CD14-positive monocyte (primary cell): ENCODE data around the gene MRPS23. TPM values are rescaled to one million over a fixed set of nuclear protein-coding genes. Genes with fewer than 3 reads are reported as not detected.

ENCODE experiments used
- DNase-seq, 3 donors: peaks; one replicate each; pipeline ENCODE4 v3.0.0-alpha.2; 2011 to 2022
- H2AFZ ChIP-seq: 2 replicates; pipeline ENCODE4 v1.6.0; 2012; ENCODE audit warnings: mild to moderate bottlenecking, low read depth, low read length, inconsistent platforms; ENCODE audit not compliant: insufficient read depth, poor library complexity, severe bottlenecking
- H3K27ac ChIP-seq, 2 donors: 1 replicate in 1 of 2; 2 replicates in 1 of 2; pipeline ENCODE4 v1.5.1; 2012 to 2013; ENCODE audit warnings: low read length in 2 of 2, control low read depth in 1 of 2, inconsistent platforms in 1 of 2, low read depth in 1 of 2, mild to moderate bottlenecking in 1 of 2
- H3K27me3 ChIP-seq, 2 donors: one replicate each; pipeline versions ENCODE4 v1.6.0 to v1.6.1; 2011 to 2013; ENCODE audit warnings: low read length in 2 of 2; ENCODE audit not compliant: control insufficient read depth in 2 of 2, insufficient read depth in 2 of 2
- H3K36me3 ChIP-seq, 2 donors: replicated peaks in 1 of 2; 1 replicate in 1 of 2; 2 replicates in 1 of 2; pipeline versions ENCODE4 v1.5.1 to v1.6.1; 2012 to 2013; ENCODE audit warnings: low read length in 2 of 2, control low read depth in 1 of 2, inconsistent platforms in 1 of 2, mild to moderate bottlenecking in 1 of 2; ENCODE audit not compliant: insufficient read depth in 2 of 2, control insufficient read depth in 1 of 2
- H3K4me1 ChIP-seq, 2 donors: 1 replicate in 1 of 2; 2 replicates in 1 of 2; pipeline versions ENCODE4 v1.5.1 to v1.6.1; 2012 to 2013; ENCODE audit warnings: low read length in 2 of 2, control low read depth in 1 of 2, inconsistent platforms in 1 of 2, mild to moderate bottlenecking in 1 of 2, moderate library complexity in 1 of 2; ENCODE audit not compliant: insufficient read depth in 2 of 2, control insufficient read depth in 1 of 2
- H3K4me2 ChIP-seq: replicated peaks from 2 replicates; pipeline ENCODE3; 2012; ENCODE audit warnings: low read length, moderate library complexity, mild to moderate bottlenecking; ENCODE audit not compliant: poor library complexity, severe bottlenecking; ENCODE audit errors: extremely low read depth
- H3K4me3 ChIP-seq, 3 experiments: fragments of 200-600 bp in 1 of 3; sonication (generic) in 1 of 3; replicated peaks in 1 of 3; 1 replicate in 2 of 3; 2 replicates in 1 of 3; pipeline ENCODE4 v1.5.1; 2011 to 2013; ENCODE audit warnings: low read length in 3 of 3, mild to moderate bottlenecking in 3 of 3, control low read depth in 2 of 3, low read depth in 2 of 3, inconsistent platforms in 1 of 3, moderate library complexity in 1 of 3
- H3K79me2 ChIP-seq: 2 replicates; pipeline ENCODE4 v1.6.0; 2012; ENCODE audit warnings: mild to moderate bottlenecking, control low read depth, inconsistent platforms, low read length, moderate library complexity; ENCODE audit not compliant: insufficient read depth
- H3K9ac ChIP-seq: 2 replicates; pipeline ENCODE4 v1.6.0; 2017; ENCODE audit warnings: low read length, mild to moderate bottlenecking; ENCODE audit not compliant: insufficient read depth, poor library complexity, severe bottlenecking
- H3K9me3 ChIP-seq, 2 donors: replicated peaks in 1 of 2; 1 replicate in 1 of 2; 2 replicates in 1 of 2; pipeline versions ENCODE4 v1.5.1 to v1.6.1; 2012 to 2013; ENCODE audit warnings: low read length in 2 of 2, control low read depth in 1 of 2; ENCODE audit not compliant: control insufficient read depth in 1 of 2, insufficient read depth in 1 of 2
- H4K20me1 ChIP-seq: 2 replicates; pipeline ENCODE4 v1.6.0; 2012; ENCODE audit warnings: mild to moderate bottlenecking, low read length, control low read depth, moderate library complexity; ENCODE audit not compliant: insufficient read depth
- H3K27ac Mint-ChIP-seq, 7 donors: one replicate each; pipeline ENCODE4 v1.8.0; 2020; ENCODE audit warnings: mild to moderate bottlenecking in 7 of 7, mixed read lengths in 7 of 7, moderate library complexity in 6 of 7, inconsistent platforms in 2 of 7
- H3K27me3 Mint-ChIP-seq, 3 donors: one replicate each; pipeline ENCODE4 v1.8.0; 2021 to 2022; ENCODE audit warnings: low read depth in 3 of 3, mild to moderate bottlenecking in 3 of 3, mixed read lengths in 3 of 3, moderate library complexity in 3 of 3, inconsistent platforms in 1 of 3
- H3K36me3 Mint-ChIP-seq, 2 donors: one replicate each; pipeline ENCODE4 v1.8.0; 2020; ENCODE audit warnings: mixed read lengths in 2 of 2, inconsistent platforms in 1 of 2, mild to moderate bottlenecking in 1 of 2
- H3K4me1 Mint-ChIP-seq: one replicate; pipeline ENCODE4 v1.8.0; 2020; ENCODE audit warnings: mild to moderate bottlenecking, mixed read lengths
- H3K4me3 Mint-ChIP-seq, 2 donors: one replicate each; pipeline ENCODE4 v1.8.0; 2020; ENCODE audit warnings: mild to moderate bottlenecking in 2 of 2, mixed read lengths in 2 of 2, moderate library complexity in 1 of 2
- H3K9me3 Mint-ChIP-seq, 7 donors: one replicate each; pipeline ENCODE4 v1.8.0; 2020 to 2022; ENCODE audit warnings: mixed read lengths in 7 of 7, mild to moderate bottlenecking in 6 of 7, moderate library complexity in 6 of 7, inconsistent platforms in 2 of 7
- CTCF ChIP-seq: fragments of 200-600 bp; IDR thresholded peaks from one replicate; pipeline ENCODE4 v1.8.0; 2022; ENCODE audit warnings: antibody characterized with exemption, mild to moderate bottlenecking
- WGBS: methylation state at CpG from one replicate; pipeline ENCODE4 v1.1.5; 2013; ENCODE audit warnings: missing lambda C conversion rate; ENCODE audit not compliant: insufficient coverage; 5-methylcytosine and 5-hydroxymethylcytosine counted together
- intact Hi-C, 2 donors: fragments of 100-400 bp; cut with micrococcal nuclease; formaldehyde crosslinking; loops; one replicate each; pipeline versions ENCODE4 v1.15.0 to v1.15.1; 2023
- polyA plus RNA-seq, 3 donors: library from polyadenylated mRNA; depleted of rRNA in 1 of 3; unstranded in 2 of 3; stranded (reverse) in 1 of 3; fragments of 300-500 nt in 2 of 3; fragments of >200 nt in 1 of 3; fragmentation: Illumina TruSeq in 2 of 3; gene quantifications; 1 replicate in 2 of 3; 2 replicates in 1 of 3; pipeline ENCODE4 v1.2.3, GENCODE V29; 2012 to 2021

Gene MRPS23
- polyA plus RNA-seq, 3 donors = 14.5 to 40.6 (median 32.7) TPM

- H3K9me3 Mint-ChIP-seq = no peaks in the 10 kb centered on the region
- H3K27ac Mint-ChIP-seq = peak overlapping the region in 1 of 7 donors; percentile 52
- H3K36me3 Mint-ChIP-seq = peaks cover 38 to 58% of the 10 kb centered on the region in 2 donors
- H2AFZ ChIP-seq = no peak overlapping the region
- H3K4me3 ChIP-seq = no peak overlapping the region
- intact Hi-C loops = loop anchor here in 1 of 2 donors (5.0 to 10.0 kb wide), 2 partner anchors 58 to 245 kb away; no protein-coding TSS in a partner anchor
- no peak for TF ChIP-seq CTCF
- no peak overlapping the region for H3K9ac ChIP-seq
- H3K27me3 ChIP-seq = no peaks in the 10 kb centered on the region
- H3K4me2 ChIP-seq = no peak overlapping the region
- WGBS = 98% methylated on average over 4 of the region's 9 CpGs
- no peak for DNase-seq
- H4K20me1 ChIP-seq = peaks cover 17% of the 10 kb centered on the region
- no peak overlapping the region for H3K4me3 Mint-ChIP-seq
- H3K9me3 ChIP-seq = no peaks in the 10 kb centered on the region
- no peaks in the 10 kb centered on the region for H3K79me2 ChIP-seq
- peaks cover 59% of the 10 kb centered on the region for H3K4me1 Mint-ChIP-seq
- peaks cover 2 to 15% (median 11%) of the 10 kb centered on the region in 3 donors for H3K27me3 Mint-ChIP-seq
- peaks cover 0 to 31% of the 10 kb centered on the region in 2 donors for H3K36me3 ChIP-seq
- H3K4me1 ChIP-seq = peaks cover 55 to 58% of the 10 kb centered on the region in 2 donors
- no peak overlapping the region for H3K27ac ChIP-seq
These were observed 19.9 kb upstream of the MRPS23 start for GRCh38 chr17:57869617-57870282.

- Mint-ChIP-seq H3K4me3 (peak overlapping the region; percentile 20 to 26), H3K27ac (peak overlapping the region in 2 of 7 donors; percentile 26 to 30), H3K36me3 (peaks cover 43 to 65% of the 10 kb centered on the region in 2 donors), H3K9me3 (no peaks in the 10 kb centered on the region), H3K27me3 (peaks cover 4 to 15% (median 13%) of the 10 kb centered on the region in 3 donors), H3K4me1 (peaks cover 52% of the 10 kb centered on the region)
- no peak overlapping the region for H3K9ac ChIP-seq
- intact Hi-C loops = loop anchor here in 1 of 2 donors (10.0 kb wide), 1 partner anchor 246 kb away; no protein-coding TSS in a partner anchor
- no peak for TF ChIP-seq CTCF
- no peaks in the 10 kb centered on the region for H3K27me3 ChIP-seq
- no peak overlapping the region for H3K27ac ChIP-seq
- peak overlapping the region; percentile 45 for H3K4me2 ChIP-seq
- DNase-seq = no peak
- H3K4me1 ChIP-seq = peaks cover 48 to 51% of the 10 kb centered on the region in 2 donors
- peaks cover 0 to 31% of the 10 kb centered on the region in 2 donors for H3K36me3 ChIP-seq
- H4K20me1 ChIP-seq = peaks cover 17% of the 10 kb centered on the region
- H2AFZ ChIP-seq = no peak overlapping the region
- H3K79me2 ChIP-seq = no peaks in the 10 kb centered on the region
- no peak overlapping the region for H3K4me3 ChIP-seq
- no peaks in the 10 kb centered on the region for H3K9me3 ChIP-seq
- WGBS = 49% methylated on average over 8 of the region's 13 CpGs
These were observed 19.2 kb upstream of the MRPS23 start for GRCh38 chr17:57868910-57869616.
